Measurements from ENCODE around the gene OASL.

OASL gene

DNA sequence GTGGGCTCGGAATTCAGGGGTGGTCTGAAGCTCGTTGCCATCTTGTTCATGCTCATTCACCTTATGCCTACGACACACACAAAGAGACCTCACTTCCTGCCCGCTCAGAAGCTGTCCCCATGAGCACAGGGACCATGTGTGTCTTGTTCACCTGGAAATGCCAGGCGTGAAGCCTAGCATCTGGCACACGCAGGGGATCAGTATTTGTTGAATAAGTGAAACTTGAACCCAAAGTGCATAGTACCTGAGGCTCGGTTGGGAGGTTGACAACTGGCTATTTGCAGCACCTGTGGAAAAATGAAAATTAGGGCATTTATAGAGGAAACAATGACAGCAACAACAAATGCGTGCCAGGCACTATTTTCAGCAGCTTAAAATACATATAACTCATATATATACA, 28.2 kb downstream of the OASL start:
- no peak for DNase-seq (ENCODE audit: low read depth)
- TF ChIP-seq, protein P1, sequence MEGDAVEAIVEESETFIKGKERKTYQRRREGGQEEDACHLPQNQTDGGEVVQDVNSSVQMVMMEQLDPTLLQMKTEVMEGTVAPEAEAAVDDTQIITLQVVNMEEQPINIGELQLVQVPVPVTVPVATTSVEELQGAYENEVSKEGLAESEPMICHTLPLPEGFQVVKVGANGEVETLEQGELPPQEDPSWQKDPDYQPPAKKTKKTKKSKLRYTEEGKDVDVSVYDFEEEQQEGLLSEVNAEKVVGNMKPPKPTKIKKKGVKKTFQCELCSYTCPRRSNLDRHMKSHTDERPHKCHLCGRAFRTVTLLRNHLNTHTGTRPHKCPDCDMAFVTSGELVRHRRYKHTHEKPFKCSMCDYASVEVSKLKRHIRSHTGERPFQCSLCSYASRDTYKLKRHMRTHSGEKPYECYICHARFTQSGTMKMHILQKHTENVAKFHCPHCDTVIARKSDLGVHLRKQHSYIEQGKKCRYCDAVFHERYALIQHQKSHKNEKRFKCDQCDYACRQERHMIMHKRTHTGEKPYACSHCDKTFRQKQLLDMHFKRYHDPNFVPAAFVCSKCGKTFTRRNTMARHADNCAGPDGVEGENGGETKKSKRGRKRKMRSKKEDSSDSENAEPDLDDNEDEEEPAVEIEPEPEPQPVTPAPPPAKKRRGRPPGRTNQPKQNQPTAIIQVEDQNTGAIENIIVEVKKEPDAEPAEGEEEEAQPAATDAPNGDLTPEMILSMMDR (IDR thresholded peaks at IDR 0.05; ENCODE audit: low read length, missing control alignments): no peak
- no peak overlapping the region for H3K4me3 ChIP-seq (replicated peaks; ENCODE audit: low read depth, low read length)

- H3K4me3 ChIP-seq (replicated peaks; ENCODE audit: low read depth, low read length): no peak overlapping the region
- TF ChIP-seq, protein P1 (IDR thresholded peaks at IDR 0.05; ENCODE audit: low read length, missing control alignments): peak; percentile 50
- peak; percentile 50 for DNase-seq (ENCODE audit: low read depth)
These were observed 29.3 kb downstream of the OASL start for GRCh38 chr12:121009741-121010140.

DNA sequence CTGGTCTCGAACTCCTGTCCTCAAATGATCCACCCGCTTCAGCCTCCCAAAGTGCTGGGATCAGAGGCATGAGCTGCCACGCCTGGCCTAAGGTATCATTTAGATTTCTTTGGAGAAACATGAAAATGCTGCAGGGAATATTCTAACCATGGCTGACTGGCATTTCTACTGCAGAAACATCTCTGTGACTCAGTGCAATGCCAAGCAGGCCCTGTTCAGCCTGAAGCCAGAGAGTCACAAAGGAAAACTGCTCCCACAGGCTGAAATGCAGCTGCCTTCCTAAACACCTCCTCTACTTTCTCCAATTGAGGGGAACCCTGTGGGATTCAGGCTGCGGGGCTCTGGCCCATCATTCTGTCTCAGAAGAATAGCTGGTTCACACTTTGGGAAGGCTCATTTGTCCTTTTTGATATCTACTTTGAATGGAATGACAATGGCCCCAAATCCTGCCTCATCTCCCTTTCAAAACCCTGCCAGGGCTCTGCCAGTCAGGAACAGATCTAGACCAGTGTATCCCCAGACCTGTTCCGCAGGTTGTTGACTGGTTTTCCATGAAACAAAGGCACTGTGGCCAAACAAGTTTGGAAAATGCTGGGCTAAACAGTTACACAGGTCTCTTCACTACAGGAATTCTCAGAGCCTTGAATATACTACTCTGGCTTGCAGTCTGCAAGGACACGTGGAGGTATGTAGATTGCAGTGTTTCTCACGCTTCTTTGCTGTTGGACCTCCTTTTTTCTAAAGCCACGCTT, 30.5 kb downstream of the OASL start:
- no peak for DNase-seq (ENCODE audit: low read depth)
- TF ChIP-seq, protein P1 (IDR thresholded peaks at IDR 0.05; ENCODE audit: low read length, missing control alignments): no peak
- H3K4me3 ChIP-seq (replicated peaks; ENCODE audit: low read depth, low read length): no peak overlapping the region

- TF ChIP-seq, protein P1 (IDR thresholded peaks at IDR 0.05; ENCODE audit: low read length, missing control alignments): peak; percentile 69
- peak; percentile 55 for DNase-seq (ENCODE audit: low read depth)
- H3K4me3 ChIP-seq (replicated peaks; ENCODE audit: low read depth, low read length): no peak overlapping the region
These were observed 33.7 kb downstream of the OASL start for GRCh38 chr12:121005346-121005815.

DNA sequence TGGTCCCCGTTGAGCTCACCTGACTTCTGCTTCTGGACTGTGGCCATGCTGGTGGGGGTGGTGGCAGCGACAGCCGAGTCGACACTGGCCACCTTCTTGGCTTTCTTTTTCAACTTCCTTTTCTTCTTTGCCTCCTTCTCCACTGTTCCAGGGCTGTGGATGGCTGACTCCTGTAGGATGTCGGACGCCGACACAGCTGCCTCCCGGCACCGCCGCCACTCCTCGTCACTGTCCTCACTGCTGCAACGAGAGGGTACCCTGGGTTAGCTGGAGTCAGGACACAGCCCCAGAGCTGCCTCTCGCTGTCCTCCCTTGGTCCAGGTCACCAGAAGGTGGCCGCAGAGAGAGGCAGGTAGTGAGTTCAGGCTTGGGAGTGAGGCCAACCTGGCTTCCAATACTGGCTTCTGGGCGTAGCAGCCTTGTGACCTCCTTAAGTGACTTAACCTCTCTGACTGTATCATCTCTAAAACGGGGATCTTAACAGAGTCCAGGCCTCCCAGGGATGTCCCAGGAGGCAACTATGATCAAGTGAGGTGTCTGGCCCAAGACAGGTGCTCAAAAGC, 34.7 kb downstream of the OASL start:
- TF ChIP-seq, protein P1 (IDR thresholded peaks at IDR 0.05; ENCODE audit: low read length, missing control alignments): no peak
- no peak for DNase-seq (ENCODE audit: low read depth)
- H3K4me3 ChIP-seq (replicated peaks; ENCODE audit: low read depth, low read length): no peak overlapping the region

GRCh38 chr12:121003650-121004049, 35.4 kb downstream of the OASL start:
- H3K4me3 ChIP-seq (replicated peaks; ENCODE audit: low read depth, low read length): no peak overlapping the region
- TF ChIP-seq, protein P1 (IDR thresholded peaks at IDR 0.05; ENCODE audit: low read length, missing control alignments): no peak
- no peak for DNase-seq (ENCODE audit: low read depth)

All from fibroblast of pulmonary artery (primary cell).